Right lung (tissue), 5 donors: ENCODE measurements around the gene SSH2. TPM values are rescaled to one million over a fixed set of nuclear protein-coding genes. Genes with fewer than 3 reads are reported as not detected.
"Not testable (repeated sequence)": the region's sequence is repeated elsewhere in the genome, so short reads cannot be mapped to it uniquely, and the experiment has no call there.

Experiments used
- DNase-seq, 2 donors: peaks; one replicate each; pipeline ENCODE4 v3.0.0-alpha.2; 2013
- polyA plus RNA-seq, 5 donors: library from polyadenylated mRNA; unstranded; fragments of 120-200 nt; gene quantifications; one replicate each; pipeline versions ENCODE4 v1.2.1 to v1.2.3, GENCODE V29; 2013; ENCODE audit warnings: inconsistent platforms in 1 of 5, low replicate concordance in 1 of 5; ENCODE audit not compliant: insufficient read length in 5 of 5, insufficient read depth in 1 of 5

Gene SSH2
- polyA plus RNA-seq, 5 donors, result 18.2 to 24.1 (median 23.7) TPM

DNA sequence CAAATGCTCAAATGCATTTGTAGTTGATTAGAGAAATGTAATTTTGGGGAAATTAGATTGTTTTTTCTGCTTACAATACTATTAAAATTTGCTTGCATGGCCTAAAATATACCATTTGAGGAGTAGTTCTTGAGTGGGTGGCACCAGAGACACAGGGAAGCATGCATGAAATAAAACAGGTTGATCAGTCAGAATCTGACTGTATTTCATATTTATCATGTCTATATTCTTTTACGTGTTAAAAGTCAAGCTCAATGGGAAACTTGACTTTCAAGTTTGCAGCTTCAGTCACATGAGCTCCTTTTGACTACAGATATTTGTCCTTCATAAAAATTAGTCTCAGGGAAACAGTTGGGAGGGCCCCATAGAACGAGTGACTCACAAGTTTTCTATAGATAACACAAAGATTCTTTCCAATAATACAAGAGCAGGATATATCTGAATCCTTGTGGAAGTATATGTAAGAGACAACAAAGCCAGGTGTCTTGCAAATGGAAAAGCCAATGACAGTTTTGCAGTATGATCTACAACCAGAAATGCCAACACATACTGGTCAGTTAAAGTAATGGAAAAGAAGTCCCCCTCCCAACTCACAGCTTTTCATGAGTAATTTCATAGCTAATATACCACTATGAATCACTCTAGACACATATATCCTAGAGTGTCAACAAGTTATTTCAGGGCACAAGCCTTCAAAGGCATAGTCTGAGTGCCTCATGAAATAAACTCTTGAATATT lies 265.1 kb downstream of the SSH2 start:
- no peak for DNase-seq

GRCh38 chr17:29663155-29663554 lies 266.9 kb downstream of the SSH2 start:
- DNase-seq, result no peak

DNA sequence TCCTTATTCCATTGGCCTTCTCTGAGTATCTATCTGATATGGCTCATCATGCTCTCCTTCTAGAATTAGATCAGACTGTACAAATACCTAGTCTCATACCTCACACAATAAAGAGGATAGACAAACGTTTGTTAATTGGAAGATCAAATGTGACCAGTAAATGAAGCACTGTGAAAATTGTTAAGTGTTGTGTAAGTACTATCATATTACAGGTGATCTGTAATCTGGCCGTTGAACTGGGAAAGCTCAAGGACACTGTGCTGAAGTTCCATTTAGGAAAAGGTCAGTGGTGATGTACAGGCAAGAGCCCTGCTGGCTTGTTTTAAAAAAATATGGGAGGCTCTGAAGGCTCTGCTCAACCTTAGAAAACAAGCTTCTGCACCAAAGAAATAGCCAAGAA lies 268.8 kb downstream of the SSH2 start:
- no peak for DNase-seq

- no peak for DNase-seq
These were observed 270.9 kb downstream of the SSH2 start for GRCh38 chr17:29659155-29659554.

DNA sequence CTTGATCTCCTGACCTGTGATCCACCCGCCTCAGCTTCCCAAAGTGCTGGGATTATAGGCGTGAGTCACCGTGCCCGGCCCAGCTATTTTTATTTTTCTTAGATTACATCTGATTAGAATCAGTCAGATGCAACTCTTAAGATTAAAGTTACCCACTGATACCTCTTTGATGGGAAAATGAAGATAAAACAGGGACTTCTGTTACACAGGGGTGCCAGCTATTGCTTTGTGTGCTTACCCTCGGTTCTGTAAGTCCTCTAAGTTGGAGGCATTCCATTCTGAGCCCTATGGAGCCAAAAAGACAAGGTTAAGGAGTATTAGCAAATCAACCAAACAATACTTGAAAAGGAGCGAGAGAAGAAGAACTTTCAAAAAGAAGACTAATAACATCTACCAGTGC lies 274.7 kb downstream of the SSH2 start:
- no peak for DNase-seq

- DNase-seq, result no peak
These were observed 275.9 kb downstream of the SSH2 start for GRCh38 chr17:29653995-29654714.

DNA sequence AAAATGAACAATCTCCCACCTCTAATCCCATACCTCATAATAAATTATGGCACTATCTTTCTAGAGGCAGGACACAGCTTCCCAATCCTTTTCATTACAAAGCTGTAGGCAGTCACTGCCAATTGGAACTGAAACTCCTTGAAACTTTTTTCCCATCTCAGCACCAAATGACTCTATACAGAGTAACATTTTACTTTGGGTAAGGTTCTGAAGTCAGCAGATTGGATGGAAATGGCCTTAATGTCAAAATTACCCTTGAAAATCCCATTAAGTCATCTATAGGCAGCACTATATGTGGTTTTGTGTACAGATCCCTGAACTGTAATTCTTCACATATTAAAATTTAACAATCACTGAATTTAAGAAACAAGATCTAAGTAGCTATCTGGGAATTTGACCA lies 277.1 kb downstream of the SSH2 start:
- DNase-seq, result no peak

- not testable (repeated sequence) for DNase-seq
These were observed 278.1 kb downstream of the SSH2 start for GRCh38 chr17:29651913-29652312.

- DNase-seq, result no peak
These were observed 279.6 kb downstream of the SSH2 start for GRCh38 chr17:29650396-29650795.

GRCh38 chr17:29649359-29649758 lies 280.7 kb downstream of the SSH2 start:
- no peak for DNase-seq

GRCh38 chr17:29648005-29648404 lies 282.0 kb downstream of the SSH2 start:
- DNase-seq, result no peak

DNA sequence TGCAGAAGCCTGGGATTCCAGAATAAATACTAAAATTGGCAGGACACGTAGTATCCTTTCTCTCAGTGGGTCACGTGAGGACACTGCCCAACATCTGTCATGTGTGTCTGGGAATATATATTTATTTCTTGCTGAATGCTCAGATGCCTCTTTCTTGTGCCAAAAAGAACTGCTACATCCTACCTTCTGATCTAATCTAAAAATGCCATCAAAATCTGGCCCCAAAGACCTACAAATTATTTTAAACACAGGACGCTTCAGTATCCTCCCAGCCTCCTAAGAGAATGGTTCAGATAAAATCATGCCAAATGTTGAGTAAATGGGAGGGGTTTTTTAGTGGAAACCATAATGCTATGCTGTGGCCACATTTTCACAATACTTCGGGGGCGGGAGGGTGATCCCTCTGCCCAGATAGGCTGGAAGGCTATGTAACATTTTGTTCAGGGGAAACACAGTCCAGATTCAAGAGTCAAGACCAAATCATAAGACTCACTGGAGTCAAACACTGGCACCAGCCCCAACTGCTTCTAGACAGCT lies 284.4 kb downstream of the SSH2 start:
- DNase-seq, result peak in 1 of 2 donors; percentile 46

DNA sequence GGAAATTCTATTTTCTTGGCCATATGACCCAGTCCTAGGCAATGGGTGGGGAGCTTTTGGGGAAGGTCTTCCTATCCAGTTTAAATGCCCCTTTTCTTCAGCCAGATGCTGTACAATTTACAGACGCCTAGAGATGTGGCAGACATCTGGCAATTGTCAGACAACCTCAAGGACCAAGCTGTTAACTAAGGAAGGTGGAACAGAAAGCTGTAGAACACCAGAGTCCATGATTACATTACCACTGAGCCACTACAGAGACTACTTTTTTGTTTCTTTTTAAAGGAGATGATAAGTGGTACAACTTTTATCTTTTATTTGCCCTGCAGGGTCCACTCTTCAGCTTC lies 286.2 kb downstream of the SSH2 start:
- no peak for DNase-seq

DNA sequence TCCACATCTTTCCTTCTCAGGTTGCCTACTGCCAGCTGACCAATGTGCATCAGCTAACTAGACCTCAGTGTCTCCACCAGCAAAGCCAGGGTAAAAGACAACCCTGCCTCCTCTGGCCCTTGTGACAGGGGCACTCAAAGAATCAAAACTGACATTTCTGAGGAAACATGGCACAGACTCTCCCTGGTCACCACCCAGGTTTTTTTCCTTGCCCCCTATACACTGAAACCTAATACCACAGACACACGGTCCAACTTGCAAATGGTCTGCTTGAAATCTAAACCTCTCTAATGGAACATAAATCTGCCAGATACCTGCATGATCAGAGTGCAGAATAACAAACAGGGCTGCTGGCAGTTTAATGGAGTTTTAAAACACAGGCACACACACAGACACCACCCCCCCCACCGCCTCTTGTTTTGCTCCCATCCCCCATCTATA lies 287.8 kb downstream of the SSH2 start:
- DNase-seq, result no peak

- no peak for DNase-seq
These were observed 288.9 kb downstream of the SSH2 start for GRCh38 chr17:29640981-29641642.

DNA sequence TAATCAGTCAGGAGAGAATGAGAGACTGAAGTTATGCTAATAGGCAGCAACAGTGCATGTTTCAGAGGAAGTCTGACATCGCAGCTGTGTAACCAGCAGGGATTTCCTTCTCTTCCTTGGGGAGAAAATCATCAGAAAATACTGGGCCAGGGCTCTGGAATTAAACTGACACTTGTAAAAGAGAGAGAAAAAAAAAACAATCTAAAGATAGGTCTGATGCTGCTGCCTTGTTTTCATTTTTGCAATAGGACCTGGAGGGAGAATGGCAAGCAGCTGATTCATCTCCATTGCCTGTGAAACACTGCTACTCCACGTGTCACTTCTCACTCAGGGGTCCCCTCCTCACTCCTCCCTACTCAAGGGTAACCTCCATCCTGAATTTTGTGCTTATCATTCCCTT lies 289.6 kb downstream of the SSH2 start:
- no peak for DNase-seq

- DNase-seq, result no peak
These were observed 296.1 kb downstream of the SSH2 start for GRCh38 chr17:29633886-29634285.

GRCh38 chr17:29630630-29631193 lies 299.3 kb downstream of the SSH2 start:
- DNase-seq, result no peak

DNA sequence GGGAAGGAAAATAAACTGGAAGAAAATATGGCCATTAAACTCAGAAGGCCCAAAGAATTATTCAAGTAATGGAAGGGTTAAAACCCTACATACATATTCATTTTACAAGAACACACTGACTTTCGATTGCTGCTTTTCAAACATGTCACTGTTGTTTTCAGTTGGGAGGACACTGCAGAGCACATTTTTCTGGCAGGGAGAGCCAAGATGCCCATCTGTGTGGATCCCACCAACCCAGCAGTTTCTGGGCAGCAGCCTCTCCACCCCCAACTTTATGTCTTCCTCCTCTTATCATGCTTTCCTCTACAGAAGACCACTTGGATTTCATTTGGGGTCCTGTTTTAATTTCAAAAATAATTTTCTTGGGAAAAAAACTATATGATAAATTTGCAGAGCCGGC lies 300.2 kb downstream of the SSH2 start:
- DNase-seq, result no peak

- no peak for DNase-seq
These were observed 301.4 kb downstream of the SSH2 start for GRCh38 chr17:29628644-29629043.

GRCh38 chr17:29627951-29628350 lies 302.1 kb downstream of the SSH2 start:
- no peak for DNase-seq

DNA sequence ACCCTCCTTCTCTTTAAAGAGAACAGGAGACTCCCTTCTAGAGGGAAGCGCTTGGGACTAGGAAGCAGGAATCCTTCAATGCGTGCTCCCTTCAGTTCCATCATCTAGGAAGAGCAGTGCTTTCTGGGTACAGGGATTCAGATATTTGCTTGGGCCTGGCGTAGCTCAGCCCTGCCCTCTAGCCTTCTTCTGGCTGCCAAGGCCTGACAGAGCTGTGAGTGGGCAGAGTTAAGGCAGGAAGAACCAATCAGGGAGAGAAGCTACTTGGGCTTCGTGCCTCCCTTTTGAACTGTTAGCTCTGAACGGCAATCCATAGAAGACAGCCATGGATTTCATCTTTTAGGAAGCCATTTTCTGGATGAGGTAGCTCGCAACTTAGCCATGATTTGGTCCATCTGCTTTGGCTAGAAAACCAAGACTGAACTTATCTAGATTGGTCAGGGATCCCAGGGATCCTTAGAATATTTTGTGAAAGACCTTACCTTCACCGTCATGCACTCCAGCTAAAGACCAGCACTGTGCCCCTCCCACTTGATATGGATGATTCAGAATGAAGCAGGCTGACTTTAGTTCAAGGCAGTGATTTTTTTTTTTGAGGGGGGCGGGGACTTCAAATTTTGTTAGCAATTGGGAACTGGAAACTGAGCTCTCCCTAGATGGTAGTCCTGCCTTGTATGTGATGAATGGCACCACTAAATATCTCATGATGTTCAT lies 304.8 kb downstream of the SSH2 start:
- DNase-seq, result no peak
